PFSK-1 (cell line): ENCODE results near the gene SLC43A3.

Experiments used
- FOXP2 ChIP-seq: optimal IDR thresholded peaks from 2 replicates; pipeline ENCODE3; 2011; ENCODE audit warnings: borderline replicate concordance, control low read depth, inconsistent platforms; ENCODE audit not compliant: insufficient read depth; ENCODE audit errors: extremely low read length, extremely low read depth
- POLR2AphosphoS5 ChIP-seq: IDR thresholded peaks from 2 replicates; pipeline ENCODE4 v1.6.1; 2012; ENCODE audit warnings: low read depth, mild to moderate bottlenecking, control low read depth, low read length, moderate library complexity
- SIN3A ChIP-seq: IDR thresholded peaks from 2 replicates; pipeline ENCODE4 v1.6.1; 2012; ENCODE audit warnings: mild to moderate bottlenecking, low read length, moderate library complexity, borderline replicate concordance; ENCODE audit not compliant: insufficient read depth
- TAF1 ChIP-seq: IDR thresholded peaks from 2 replicates; pipeline ENCODE4 v1.6.1; 2012; ENCODE audit warnings: low read length, control low read depth, borderline replicate concordance; ENCODE audit not compliant: insufficient read depth
- TF ChIP-seq, protein P1 (sequence below), 2 experiments: IDR thresholded peaks; 2 replicates each; pipeline versions ENCODE4 v1.6.1 to v1.8.0; 2011 to 2012; ENCODE audit warnings: low read depth in 2 of 2, low read length in 2 of 2, control low read depth in 1 of 2, inconsistent platforms in 1 of 2, mild to moderate bottlenecking in 1 of 2, moderate library complexity in 1 of 2; ENCODE audit not compliant: insufficient read depth in 1 of 2

SLC43A3 gene

DNA sequence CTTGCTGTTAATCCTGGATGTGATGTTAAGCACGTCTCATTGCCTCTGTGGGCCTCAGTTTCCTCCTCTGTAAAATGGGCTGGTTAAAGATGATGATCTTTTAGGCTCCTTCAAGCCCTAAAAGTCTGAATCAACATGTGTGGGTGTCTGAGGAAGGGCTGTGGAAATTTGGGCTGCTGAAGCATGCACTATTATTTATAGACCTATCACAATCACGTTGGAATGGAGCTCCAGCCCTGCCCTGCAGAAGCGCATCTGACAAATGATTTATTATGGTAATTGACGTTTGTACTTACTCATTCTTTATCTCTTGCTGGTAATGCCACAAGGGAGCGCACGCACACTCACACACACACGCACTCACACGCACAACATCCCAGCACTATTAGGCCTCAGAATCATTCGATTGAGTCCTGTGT is 68.4 kb downstream of the SLC43A3 start:
- TF ChIP-seq TAF1 (no peak), SIN3A (no peak), FOXP2 (no peak), POLR2AphosphoS5 (no peak)
- TF ChIP-seq, protein P1, sequence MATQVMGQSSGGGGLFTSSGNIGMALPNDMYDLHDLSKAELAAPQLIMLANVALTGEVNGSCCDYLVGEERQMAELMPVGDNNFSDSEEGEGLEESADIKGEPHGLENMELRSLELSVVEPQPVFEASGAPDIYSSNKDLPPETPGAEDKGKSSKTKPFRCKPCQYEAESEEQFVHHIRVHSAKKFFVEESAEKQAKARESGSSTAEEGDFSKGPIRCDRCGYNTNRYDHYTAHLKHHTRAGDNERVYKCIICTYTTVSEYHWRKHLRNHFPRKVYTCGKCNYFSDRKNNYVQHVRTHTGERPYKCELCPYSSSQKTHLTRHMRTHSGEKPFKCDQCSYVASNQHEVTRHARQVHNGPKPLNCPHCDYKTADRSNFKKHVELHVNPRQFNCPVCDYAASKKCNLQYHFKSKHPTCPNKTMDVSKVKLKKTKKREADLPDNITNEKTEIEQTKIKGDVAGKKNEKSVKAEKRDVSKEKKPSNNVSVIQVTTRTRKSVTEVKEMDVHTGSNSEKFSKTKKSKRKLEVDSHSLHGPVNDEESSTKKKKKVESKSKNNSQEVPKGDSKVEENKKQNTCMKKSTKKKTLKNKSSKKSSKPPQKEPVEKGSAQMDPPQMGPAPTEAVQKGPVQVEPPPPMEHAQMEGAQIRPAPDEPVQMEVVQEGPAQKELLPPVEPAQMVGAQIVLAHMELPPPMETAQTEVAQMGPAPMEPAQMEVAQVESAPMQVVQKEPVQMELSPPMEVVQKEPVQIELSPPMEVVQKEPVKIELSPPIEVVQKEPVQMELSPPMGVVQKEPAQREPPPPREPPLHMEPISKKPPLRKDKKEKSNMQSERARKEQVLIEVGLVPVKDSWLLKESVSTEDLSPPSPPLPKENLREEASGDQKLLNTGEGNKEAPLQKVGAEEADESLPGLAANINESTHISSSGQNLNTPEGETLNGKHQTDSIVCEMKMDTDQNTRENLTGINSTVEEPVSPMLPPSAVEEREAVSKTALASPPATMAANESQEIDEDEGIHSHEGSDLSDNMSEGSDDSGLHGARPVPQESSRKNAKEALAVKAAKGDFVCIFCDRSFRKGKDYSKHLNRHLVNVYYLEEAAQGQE (IDR thresholded peaks at IDR 0.05; ENCODE audit: insufficient read depth in 1 of 2, low read depth in 2 of 2, low read length in 2 of 2), result no peak

DNA sequence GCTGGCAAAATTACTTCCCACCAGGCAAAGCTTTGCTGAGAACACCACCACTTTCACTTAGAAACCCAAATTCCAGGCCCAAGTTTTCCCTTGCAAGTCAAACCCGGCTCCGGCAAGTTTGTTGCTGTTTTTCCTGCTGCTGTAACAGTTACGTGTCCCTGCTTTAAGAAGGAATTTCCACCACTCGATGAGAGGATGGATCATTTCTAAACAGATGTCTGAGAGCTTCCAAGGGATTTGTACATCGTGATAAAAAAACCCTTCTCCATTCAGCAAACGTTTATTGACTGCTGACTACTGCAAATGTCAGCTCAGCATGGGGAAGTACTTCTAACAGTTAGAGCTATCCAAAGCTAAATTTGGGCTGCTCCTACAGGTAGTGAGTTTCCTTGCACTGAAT is 69.1 kb downstream of the SLC43A3 start:
- TF ChIP-seq, protein P1 (IDR thresholded peaks at IDR 0.05; ENCODE audit: insufficient read depth in 1 of 2, low read depth in 2 of 2, low read length in 2 of 2), result no peak

DNA sequence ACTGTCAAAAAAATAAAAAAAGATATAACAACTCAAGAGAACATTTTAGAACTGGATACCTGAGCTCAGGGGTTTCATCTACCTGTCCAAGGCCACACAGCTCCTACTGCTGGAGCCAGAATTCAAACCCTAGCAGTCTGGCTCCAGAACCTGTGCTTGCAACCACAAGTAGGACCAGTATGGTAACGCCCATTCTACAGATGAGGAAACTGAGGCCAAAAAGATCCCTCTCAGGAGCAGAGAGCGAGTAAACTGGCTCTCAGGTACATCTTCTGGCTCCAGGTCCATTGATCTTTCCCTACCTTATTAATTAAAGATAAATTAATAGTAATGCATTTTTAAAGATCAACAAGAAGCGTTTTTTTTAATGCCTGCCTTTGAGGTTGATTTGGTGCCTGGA is 69.6 kb downstream of the SLC43A3 start:
- no peak for TF ChIP-seq POLR2AphosphoS5
- no peak for TF ChIP-seq SIN3A
- TF ChIP-seq FOXP2, result no peak
- TF ChIP-seq, protein P1 (IDR thresholded peaks at IDR 0.05; ENCODE audit: insufficient read depth in 1 of 2, low read depth in 2 of 2, low read length in 2 of 2), result no peak
- no peak for TF ChIP-seq TAF1
